GM23338 (cell line): ENCODE measurements around the gene GPR78. TPM values are rescaled to one million over a fixed set of nuclear protein-coding genes. Genes with fewer than 3 reads are reported as not detected.

Source experiments
- ATAC-seq: fragments of 200-7000 bp; cut with Tn5 transposase; 3 replicates; pipeline ENCODE4 v1.9.1; 2020
- DNase-seq: peaks from one replicate; pipeline ENCODE4 v3.0.0-alpha.2; 2015; ENCODE audit warnings: low spot score
- H2AFZ ChIP-seq: fragments of 200-600 bp; sonication (generic); 2 replicates; pipeline ENCODE4 v1.8.0; 2016; ENCODE audit warnings: antibody characterized with exemption, mild to moderate bottlenecking, moderate library complexity
- H3F3A ChIP-seq: fragments of 200-600 bp; sonication (generic); replicated peaks from 2 replicates; pipeline ENCODE4 v1.8.0; 2017; ENCODE audit warnings: antibody characterized with exemption, mixed run types, low read depth
- H3K27ac ChIP-seq: fragments of 200-600 bp; sonication (generic); 2 replicates; pipeline ENCODE4 v1.6.1; 2016; ENCODE audit warnings: low read depth
- H3K27me3 ChIP-seq: fragments of 200-600 bp; sonication (generic); 2 replicates; pipeline ENCODE4 v1.8.0; 2016; ENCODE audit warnings: mild to moderate bottlenecking, mixed run types, moderate library complexity; ENCODE audit not compliant: insufficient read depth
- H3K36me3 ChIP-seq: fragments of 200-600 bp; sonication (generic); 2 replicates; pipeline ENCODE4 v1.8.0; 2016; ENCODE audit warnings: mild to moderate bottlenecking; ENCODE audit not compliant: insufficient read depth
- H3K4me1 ChIP-seq: fragments of 200-600 bp; sonication (generic); 2 replicates; pipeline ENCODE4 v1.8.0; 2016; ENCODE audit warnings: mild to moderate bottlenecking, moderate library complexity; ENCODE audit not compliant: insufficient read depth
- H3K4me2 ChIP-seq: fragments of 200-600 bp; sonication (generic); 2 replicates; pipeline ENCODE4 v1.7.1; 2017; ENCODE audit warnings: mixed run types
- H3K4me3 ChIP-seq: fragments of 200-600 bp; sonication (generic); 2 replicates; pipeline ENCODE4 v1.6.1; 2016; ENCODE audit warnings: mixed run types
- H3K79me2 ChIP-seq: fragments of 200-600 bp; sonication (generic); replicated peaks from 2 replicates; pipeline ENCODE4 v1.8.0; 2017; ENCODE audit warnings: mild to moderate bottlenecking; ENCODE audit not compliant: insufficient read depth
- H3K9me2 ChIP-seq: fragments of 200-600 bp; sonication (generic); 2 replicates; pipeline ENCODE4 v1.8.0; 2017; ENCODE audit not compliant: insufficient read depth
- H4K20me1 ChIP-seq: fragments of 200-600 bp; sonication (generic); replicated peaks from 2 replicates; pipeline ENCODE4 v1.8.0; 2017; ENCODE audit warnings: mild to moderate bottlenecking; ENCODE audit not compliant: insufficient read depth
- H3K27ac Mint-ChIP-seq: 2 replicates; pipeline ENCODE4 v1.8.0; 2020; ENCODE audit warnings: inconsistent platforms, mild to moderate bottlenecking, moderate library complexity, mixed read lengths
- H3K27me3 Mint-ChIP-seq: 3 replicates; pipeline ENCODE4 v1.8.0; 2022; ENCODE audit warnings: low read depth, mild to moderate bottlenecking, moderate library complexity, mixed read lengths, inconsistent platforms; ENCODE audit not compliant: insufficient read depth, poor library complexity
- H3K36me3 Mint-ChIP-seq: 3 replicates; pipeline ENCODE4 v1.8.0; 2021; ENCODE audit warnings: low read depth, mild to moderate bottlenecking, inconsistent platforms, moderate library complexity, mixed read lengths
- H3K4me1 Mint-ChIP-seq: 3 replicates; pipeline ENCODE4 v1.8.0; 2020; ENCODE audit warnings: mild to moderate bottlenecking, inconsistent platforms, mixed read lengths
- H3K4me3 Mint-ChIP-seq: 3 replicates; pipeline ENCODE4 v1.8.0; 2021; ENCODE audit warnings: moderate library complexity, mild to moderate bottlenecking, inconsistent platforms, mixed read lengths
- H3K9me3 Mint-ChIP-seq: 3 replicates; pipeline ENCODE4 v1.8.0; 2020; ENCODE audit warnings: moderate library complexity, mild to moderate bottlenecking, inconsistent platforms, mixed read lengths
- CREB1 ChIP-seq: fragments of 250-450 bp; sonication (Bioruptor Pico); IDR thresholded peaks from 2 replicates; pipeline ENCODE4 v1.5.0; 2020; ENCODE audit warnings: low read depth, mild to moderate bottlenecking, moderate library complexity
- CTCF ChIP-seq, 2 experiments: fragments of 200-600 bp in 1 of 2; sonication (generic) in 1 of 2; conservative IDR thresholded peaks; 2 replicates each; pipeline versions ENCODE4 v1.5.1 to v1.6.1; 2016 to 2017; ENCODE audit warnings: antibody characterized with exemption in 2 of 2, low read depth in 2 of 2, mild to moderate bottlenecking in 2 of 2, moderate library complexity in 1 of 2
- ETS1 ChIP-seq: IDR thresholded peaks from 2 replicates; pipeline ENCODE4 v1.6.1; 2016; ENCODE audit warnings: antibody characterized with exemption
- EZH2 ChIP-seq: fragments of 200-600 bp; sonication (generic); IDR thresholded peaks from one replicate; pipeline ENCODE4 v1.8.0; 2017; ENCODE audit warnings: antibody characterized with exemption, mild to moderate bottlenecking, low read depth; ENCODE audit not compliant: unreplicated experiment
- EZH2phosphoT487 ChIP-seq: fragments of 200-600 bp; sonication (generic); IDR thresholded peaks from one replicate; pipeline ENCODE4 v1.8.1; 2018; ENCODE audit warnings: antibody characterized with exemption; ENCODE audit not compliant: unreplicated experiment
- NANOG ChIP-seq: IDR thresholded peaks from 2 replicates; pipeline ENCODE4 v1.6.1; 2016; ENCODE audit warnings: antibody characterized with exemption, borderline replicate concordance
- POLR2AphosphoS5 ChIP-seq: IDR thresholded peaks from 2 replicates; pipeline ENCODE4 v1.6.1; 2016; ENCODE audit warnings: antibody characterized with exemption, low read depth
- REST ChIP-seq: IDR thresholded peaks from one replicate; pipeline ENCODE4 v1.6.1; 2018; ENCODE audit warnings: antibody characterized with exemption; ENCODE audit not compliant: unreplicated experiment
- STAT1 ChIP-seq: IDR thresholded peaks from one replicate; pipeline ENCODE4 v1.6.1; 2016; ENCODE audit warnings: antibody characterized with exemption; ENCODE audit not compliant: unreplicated experiment
- ZNF331 ChIP-seq: fragments of 250-450 bp; sonication (Bioruptor Pico); IDR thresholded peaks from 2 replicates; pipeline ENCODE4 v1.5.0; 2020; ENCODE audit warnings: low read depth, mild to moderate bottlenecking, moderate library complexity
- ZNF462 ChIP-seq: fragments of 250-450 bp; sonication (Bioruptor Pico); IDR thresholded peaks from 2 replicates; pipeline ENCODE4 v1.5.0; 2020; ENCODE audit warnings: mild to moderate bottlenecking, moderate library complexity
- polyA plus RNA-seq: library from polyadenylated mRNA; unstranded; fragments of >200 nt; fragmentation: Nextera tagmentation; extraction: Ambion mirVana; gene quantifications from 2 replicates; pipeline ENCODE4 v1.2.1, GENCODE V29; 2016
- total RNA-seq: library from RNA; depleted of rRNA; stranded (reverse); fragments of >200 nt; shearing (Covaris generic); gene quantifications from 2 replicates; pipeline ENCODE4 v1.2.3, GENCODE V29; 2014

The GPR78 gene
- total and polyA plus RNA-seq, 2 experiments from 2014 or later, result 0.82 to 2.7 TPM

GRCh38 chr4:8537041-8537461 is 43.1 kb upstream of the GPR78 start:
- Histone ChIP-seq H3F3A (no peaks in the 10 kb centered on the region), H3K79me2 (no peaks in the 10 kb centered on the region), H3K27ac (no peak overlapping the region), H3K4me3 (no peak overlapping the region), H3K4me2 (no peak overlapping the region), H3K27me3 (no peaks in the 10 kb centered on the region), H3K36me3 (no peaks in the 10 kb centered on the region; the same call in 1 of the 2 replicates), H2AFZ (no peak overlapping the region), H4K20me1 (no peaks in the 10 kb centered on the region), H3K4me1 (peaks cover 15% of the 10 kb centered on the region), H3K9me2 (0 out of 2 replicates have a peak, but pooled peaks cover 5% of the 10 kb centered on the region)
- ATAC-seq (no peak), DNase-seq (no peak)
- TF ChIP-seq EZH2phosphoT487, result no peak
- TF ChIP-seq NANOG, result no peak
- TF ChIP-seq POLR2AphosphoS5, result no peak
- no peak for TF ChIP-seq ZNF462 (CRISPR knock-in tag)
- TF ChIP-seq EZH2, result no peak
- TF ChIP-seq ETS1, result no peak
- no peak for TF ChIP-seq STAT1
- TF ChIP-seq CREB1 (CRISPR knock-in tag), result no peak
- TF ChIP-seq CTCF (conservative IDR thresholded peaks at IDR 0.05; ENCODE audit: low read depth in 2 of 2), result no peak
- no peak for TF ChIP-seq ZNF331 (CRISPR knock-in tag)
- no peak for TF ChIP-seq REST
- Mint-ChIP-seq H3K4me1 (peaks cover 32% of the 10 kb centered on the region), H3K27me3 (peaks cover 11% of the 10 kb centered on the region), H3K9me3 (peaks cover 27% of the 10 kb centered on the region), H3K36me3 (peaks cover 22% of the 10 kb centered on the region), H3K27ac (no peak overlapping the region), H3K4me3 (no peak overlapping the region)
